ENCODE measurements around the gene CFAP68. TPM values are rescaled to one million over a fixed set of nuclear protein-coding genes. Genes with fewer than 3 reads are reported as not detected.
A peak's percentile ranks its signal among the peaks of the same experiment; 100 is the strongest.

CFAP68 gene
- total and polyA plus RNA-seq, 9 of the 15 experiments (the other 6 are each of a cell fraction or from before 2014, with no cell fraction given): 22.8 to 72.3 (median 52.5) TPM

GRCh38 chr11:111910676-111911562, 31.6 kb downstream of the CFAP68 start (continued):
- TF ChIP-seq RHOXF2B (CRISPR knock-in tag; conservative IDR thresholded peaks at IDR 0.05) (no peak), EWSR1 (IDR thresholded peaks at IDR 0.05; ENCODE audit: borderline replicate concordance, low read depth, partially characterized antibody) (no peak), ZNF165 (CRISPR knock-in tag; IDR thresholded peaks at IDR 0.05; ENCODE audit: borderline replicate concordance) (no peak), ARID1B (IDR thresholded peaks at IDR 0.05) (peak; percentile 96), MTA2 (IDR thresholded peaks at IDR 0.05; ENCODE audit: low read depth) (peak; percentile 85), ELK3 (CRISPR knock-in tag; IDR thresholded peaks at IDR 0.05) (no peak), NFXL1 (CRISPR knock-in tag; IDR thresholded peaks at IDR 0.05) (no peak), LCOR (CRISPR knock-in tag; IDR thresholded peaks at IDR 0.05) (0 out of 2 replicates have a peak, but pooled peaks have one; percentile 47), ZZZ3 (IDR thresholded peaks at IDR 0.05) (no peak), PURB (CRISPR knock-in tag; IDR thresholded peaks at IDR 0.05; ENCODE audit: low read depth) (no peak), IRF2 (CRISPR knock-in tag; IDR thresholded peaks at IDR 0.05) (no peak), SP1 (CRISPR knock-in tag; IDR thresholded peaks at IDR 0.05) (peak; percentile 23; the same call in 1 of the 2 replicates), KLF10 (CRISPR knock-in tag; IDR thresholded peaks at IDR 0.05) (no peak), CREB1 (IDR thresholded peaks at IDR 0.05) (no peak), CREB1 (CRISPR knock-in tag; IDR thresholded peaks at IDR 0.05) (0 out of 2 replicates have a peak, but pooled peaks have one; percentile 22), FOXM1 (IDR thresholded peaks at IDR 0.05; ENCODE audit: low read depth) (peak; percentile 36; the same call in 1 of the 2 replicates), FOXM1 (CRISPR knock-in tag; IDR thresholded peaks at IDR 0.05; ENCODE audit: low read depth) (no peak), SAP30 (IDR thresholded peaks at IDR 0.05; ENCODE audit: borderline replicate concordance, insufficient read depth, low read depth, low read length, poor library complexity, severe bottlenecking) (no peak), PKNOX1 (IDR thresholded peaks at IDR 0.05) (0 out of 2 replicates have a peak, but pooled peaks have one; percentile 5), KDM5B (IDR thresholded peaks at IDR 0.05; ENCODE audit: insufficient replicate concordance, low read depth, low read length) (no peak), CBX3 (IDR thresholded peaks at IDR 0.05; ENCODE audit: borderline replicate concordance in 1 of 2, low read length in 2 of 2) (peak in 1 of 2 experiments; percentile 69; a peak in 2 of 3 replicates), TCFL5 (CRISPR knock-in tag; conservative IDR thresholded peaks at IDR 0.05) (no peak), POLR3A (IDR thresholded peaks at IDR 0.05; ENCODE audit: borderline replicate concordance, extremely low read depth, insufficient read depth, insufficient read length) (no peak), RCOR1 (IDR thresholded peaks at IDR 0.05; ENCODE audit: borderline replicate concordance in 1 of 2, low read depth in 2 of 2, low read length in 2 of 2) (peak in 1 of 2 experiments; percentile 76; a peak in 2 of 4 replicates), BCOR (IDR thresholded peaks at IDR 0.05) (no peak), NEUROD1 (IDR thresholded peaks at IDR 0.05; ENCODE audit: borderline replicate concordance, low read depth, low read length, partially characterized antibody) (peak; percentile 50), TCF3 (CRISPR knock-in tag; IDR thresholded peaks at IDR 0.05) (peak; percentile 94), TBP (optimal IDR thresholded peaks at IDR 0.05; ENCODE audit: low read depth, low read length) (peak; percentile 22)
